ENCODE data around the gene TMEM40.
A peak's percentile ranks its signal among the peaks of the same experiment; 100 is the strongest.
"Not testable (repeated sequence)": the region's sequence is repeated elsewhere in the genome, so short reads cannot be mapped to it uniquely, and the experiment has no call there.

Gene TMEM40

DNA sequence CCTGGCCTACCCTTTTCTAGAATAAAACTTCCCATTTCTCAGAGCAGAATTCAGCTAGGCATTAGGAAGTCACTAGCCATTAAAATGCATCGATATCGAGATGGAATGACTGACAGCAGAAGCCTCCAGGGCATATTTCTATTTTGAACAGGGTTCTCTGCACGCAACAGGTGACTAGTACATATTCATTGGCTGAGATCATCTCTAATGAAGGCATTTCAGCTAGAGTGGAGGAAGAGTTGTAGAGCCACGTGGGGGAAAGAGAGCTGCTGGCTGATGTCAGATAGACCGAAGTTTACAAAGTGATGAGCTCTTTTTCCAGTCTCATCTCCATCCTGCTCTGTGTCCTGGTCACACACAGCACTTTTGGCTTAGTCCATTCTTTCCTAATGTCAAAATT is 7.5 kb downstream of the TMEM40 start:
- no peak for DNase-seq (ENCODE audit: low read depth, low spot score)

GRCh38 chr3:12750658-12751071 is 8.4 kb downstream of the TMEM40 start:
- DNase-seq (ENCODE audit: low read depth, low spot score): no peak

GRCh38 chr3:12750223-12750622 is 8.8 kb downstream of the TMEM40 start:
- no peak for DNase-seq (ENCODE audit: low read depth, low spot score)

- no peak for DNase-seq (ENCODE audit: low read depth, low spot score)
Measured at GRCh38 chr3:12748477-12748876, 10.6 kb downstream of the TMEM40 start.

DNA sequence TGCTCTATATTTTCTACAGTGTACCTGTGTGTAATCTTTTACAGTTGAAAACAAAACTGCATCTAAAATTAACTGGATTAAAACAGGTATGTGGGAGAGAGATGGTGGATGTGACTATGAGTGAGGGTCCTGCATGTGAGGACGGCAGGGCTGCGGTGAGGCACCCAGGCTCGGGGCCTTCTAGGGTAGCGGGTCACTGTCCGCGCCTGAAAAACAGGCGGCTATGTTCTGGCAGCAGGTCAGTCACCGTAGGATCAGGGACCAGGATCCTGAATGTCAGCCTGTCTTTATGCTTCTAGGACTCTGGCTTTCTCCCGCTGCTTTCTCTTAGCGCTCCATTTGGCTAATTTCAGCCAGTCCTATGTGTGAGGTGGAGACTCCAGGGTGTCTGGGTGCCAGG is 12.6 kb downstream of the TMEM40 start:
- DNase-seq (ENCODE audit: low read depth, low spot score): no peak

GRCh38 chr3:12744326-12744725 is 14.7 kb downstream of the TMEM40 start:
- no peak for DNase-seq (ENCODE audit: low read depth, low spot score)

DNA sequence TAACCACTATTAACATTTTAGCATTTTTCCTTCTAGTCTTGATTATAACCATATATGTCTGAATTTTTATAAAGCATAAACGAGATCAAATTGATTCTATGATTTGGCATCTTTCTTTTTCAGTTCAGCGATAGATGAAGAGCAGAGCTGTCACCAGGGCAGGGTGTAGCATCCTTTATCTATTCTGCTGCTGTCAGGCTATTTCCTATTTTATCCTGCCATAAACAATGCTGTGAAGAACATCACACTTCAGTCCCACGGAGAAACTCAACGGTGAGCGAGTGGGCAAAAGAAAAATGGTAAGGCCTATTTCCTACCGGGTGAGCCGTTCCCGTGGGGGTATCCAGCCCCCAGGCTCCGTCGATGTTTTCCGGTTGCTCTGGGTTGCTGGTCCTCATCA is 15.5 kb downstream of the TMEM40 start:
- DNase-seq (ENCODE audit: low read depth, low spot score): no peak

DNA sequence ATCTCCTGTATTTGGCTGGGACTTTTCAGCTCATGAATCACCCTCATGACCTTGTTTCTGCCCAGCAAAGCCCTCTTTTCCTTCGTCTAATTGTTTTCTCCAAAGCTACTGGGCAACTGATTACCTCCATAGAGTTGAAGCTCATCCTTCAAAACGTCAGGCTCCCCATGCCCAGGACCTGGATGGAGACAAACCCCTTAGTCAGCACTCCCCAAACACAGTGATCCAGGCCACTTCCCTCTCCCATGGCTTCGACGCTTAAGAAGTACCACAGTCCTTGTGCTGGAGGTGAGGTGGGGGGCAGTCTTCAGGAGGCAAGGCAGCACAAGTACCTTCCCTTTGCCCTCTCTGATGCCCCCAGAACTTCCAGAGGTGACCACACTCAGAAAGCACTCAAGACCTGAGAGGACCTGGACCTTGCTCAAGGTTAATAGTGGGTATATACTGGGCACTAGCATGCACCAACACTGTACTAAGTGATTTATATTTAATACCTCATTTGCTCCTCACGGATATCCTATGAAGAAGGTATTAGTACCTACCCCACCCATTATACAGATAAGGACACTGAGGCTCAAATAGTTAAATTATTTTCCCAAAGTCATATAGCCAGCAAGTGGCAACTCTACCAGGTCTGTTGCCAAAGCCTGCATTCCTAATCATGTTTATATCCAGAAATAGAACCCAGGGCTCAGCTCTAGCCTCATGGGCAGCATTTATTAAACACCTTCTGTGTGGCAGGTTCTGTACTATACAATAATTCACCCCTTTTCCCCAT is 16.5 kb downstream of the TMEM40 start:
- DNase-seq (ENCODE audit: low read depth, low spot score): no peak

DNA sequence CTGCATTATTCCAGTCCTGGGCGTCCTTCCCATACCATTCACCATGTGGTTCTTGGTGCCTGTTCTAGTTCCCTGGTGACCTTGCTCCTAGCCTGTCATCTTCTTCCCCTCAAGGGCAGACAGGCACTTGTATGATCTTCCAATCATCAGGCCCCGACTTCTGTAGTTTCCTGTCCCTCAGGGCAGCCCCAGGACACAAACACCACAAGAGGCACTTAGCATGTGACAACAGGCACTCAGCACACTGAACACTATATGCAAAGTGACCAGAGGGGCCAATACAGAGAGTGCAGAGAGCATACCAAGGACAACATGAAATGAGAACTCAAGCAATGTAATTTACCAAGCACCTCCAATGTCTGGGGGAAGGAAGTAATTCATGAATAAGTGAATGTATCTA is 17.9 kb downstream of the TMEM40 start:
- DNase-seq (ENCODE audit: low read depth, low spot score): no peak

DNA sequence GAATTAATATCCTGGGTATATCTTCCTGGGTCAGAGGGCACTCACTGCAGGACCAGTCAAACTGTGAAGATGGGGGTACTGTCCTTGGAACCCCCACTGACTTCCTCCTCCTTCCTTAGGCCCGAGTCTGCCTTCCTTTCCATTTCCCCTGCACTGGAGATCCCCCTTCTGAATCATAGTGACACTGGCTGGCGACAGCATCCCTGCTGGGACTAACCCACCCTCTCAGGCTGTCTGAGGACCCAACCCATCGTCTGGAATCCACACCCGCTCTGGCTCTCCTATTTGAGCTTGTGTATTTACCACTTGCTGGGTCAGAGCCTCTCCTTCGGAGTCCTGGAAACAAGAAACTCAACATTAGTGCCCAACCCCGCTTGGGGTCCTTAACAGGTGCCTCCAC is 21.2 kb downstream of the TMEM40 start:
- no peak for DNase-seq (ENCODE audit: low read depth, low spot score)

DNA sequence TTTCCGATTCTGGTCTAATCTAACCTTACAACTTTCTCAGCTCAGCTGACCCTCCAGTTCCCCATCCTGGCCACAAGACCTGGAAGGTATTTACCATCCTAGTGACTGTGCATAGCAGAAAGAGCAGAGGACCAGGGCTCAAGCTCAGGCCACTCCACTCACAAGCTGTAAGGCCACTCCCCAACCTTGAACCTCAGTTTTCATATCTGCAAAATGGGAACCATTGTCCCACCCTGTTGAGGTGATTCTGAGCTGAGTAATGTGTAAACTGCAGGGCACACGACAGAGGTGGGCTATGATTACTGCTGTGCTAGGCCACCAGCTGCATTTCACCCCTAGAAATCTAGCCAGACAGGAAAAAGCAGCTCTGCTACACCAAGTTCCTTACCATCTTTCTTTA is 21.7 kb downstream of the TMEM40 start:
- DNase-seq (ENCODE audit: low read depth, low spot score): no peak

DNA sequence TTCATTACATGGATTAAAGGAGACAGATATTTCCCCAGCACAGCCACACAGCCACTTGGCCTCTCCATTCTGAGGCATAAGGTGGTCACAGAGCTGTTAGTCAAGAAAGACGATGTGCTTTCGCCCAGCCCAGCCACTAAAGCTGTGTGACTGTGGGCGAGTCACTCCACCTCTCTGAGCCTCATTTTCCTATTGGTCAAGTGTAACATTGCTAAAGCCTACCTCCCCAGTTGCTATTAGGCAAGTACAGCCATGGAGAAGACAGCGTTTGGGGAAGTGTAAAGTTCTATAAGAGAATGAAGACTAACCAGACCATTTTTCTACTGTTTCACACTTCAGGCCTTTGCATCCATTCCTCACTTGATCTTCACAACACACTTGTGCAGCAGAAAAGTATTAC is 24.1 kb downstream of the TMEM40 start:
- DNase-seq (ENCODE audit: low read depth, low spot score): no peak

- no peak for DNase-seq (ENCODE audit: low read depth, low spot score)
Measured at GRCh38 chr3:12733566-12733965, 25.5 kb downstream of the TMEM40 start.

GRCh38 chr3:12730506-12731242 is 28.4 kb downstream of the TMEM40 start:
- DNase-seq (ENCODE audit: low read depth, low spot score): no peak

- no peak for DNase-seq (ENCODE audit: low read depth, low spot score)
Measured at GRCh38 chr3:12729051-12729651, 29.9 kb downstream of the TMEM40 start.

GRCh38 chr3:12727937-12728336 is 31.1 kb downstream of the TMEM40 start:
- DNase-seq (ENCODE audit: low read depth, low spot score): no peak

DNA sequence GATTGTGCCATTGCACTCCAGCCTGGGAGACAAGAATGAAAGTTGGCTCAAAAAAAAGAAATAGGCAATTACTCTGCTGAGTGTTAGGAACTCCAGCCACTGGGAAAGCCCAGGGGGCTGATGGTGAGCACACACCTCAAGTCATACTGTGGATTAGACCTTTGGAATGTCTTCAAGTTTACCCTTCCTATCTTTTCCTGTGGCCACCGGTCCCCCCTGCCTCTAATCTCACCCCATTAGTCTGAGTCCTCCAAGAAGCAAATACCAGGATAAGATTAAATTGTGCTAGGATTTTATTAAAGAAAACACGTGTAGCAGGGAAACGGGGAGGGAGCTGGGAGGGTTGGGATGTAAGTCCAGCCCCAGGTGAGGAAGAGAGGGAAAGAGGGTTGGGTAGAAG is 31.6 kb downstream of the TMEM40 start:
- DNase-seq (ENCODE audit: low read depth, low spot score): no peak

GRCh38 chr3:12725436-12725835 is 33.6 kb downstream of the TMEM40 start:
- DNase-seq (ENCODE audit: low read depth, low spot score): no peak

GRCh38 chr3:12724794-12725193 is 34.3 kb downstream of the TMEM40 start:
- DNase-seq (ENCODE audit: low read depth, low spot score): no peak

DNA sequence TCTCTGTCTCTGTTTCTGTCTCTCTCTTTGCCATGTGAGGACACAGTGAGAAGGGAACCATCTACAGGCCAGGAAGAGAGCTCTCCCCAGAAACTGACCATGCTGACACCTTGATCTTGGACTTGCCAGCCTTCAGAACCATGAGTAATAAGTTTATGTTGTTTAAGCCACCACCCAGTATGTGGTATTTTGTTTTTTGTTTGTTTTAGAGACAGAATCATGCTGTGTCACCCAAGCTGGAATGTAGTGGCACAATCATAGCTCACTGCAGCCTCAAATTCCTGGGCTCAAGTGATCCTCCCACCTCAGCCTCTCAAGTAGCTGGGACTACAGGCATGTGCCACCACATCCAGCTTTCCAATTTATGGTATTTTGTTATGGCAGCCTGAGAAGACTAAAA is 35.7 kb downstream of the TMEM40 start:
- not testable (repeated sequence) for DNase-seq (ENCODE audit: low read depth, low spot score)

GRCh38 chr3:12722226-12722625 is 36.8 kb downstream of the TMEM40 start:
- DNase-seq (ENCODE audit: low read depth, low spot score): no peak

DNA sequence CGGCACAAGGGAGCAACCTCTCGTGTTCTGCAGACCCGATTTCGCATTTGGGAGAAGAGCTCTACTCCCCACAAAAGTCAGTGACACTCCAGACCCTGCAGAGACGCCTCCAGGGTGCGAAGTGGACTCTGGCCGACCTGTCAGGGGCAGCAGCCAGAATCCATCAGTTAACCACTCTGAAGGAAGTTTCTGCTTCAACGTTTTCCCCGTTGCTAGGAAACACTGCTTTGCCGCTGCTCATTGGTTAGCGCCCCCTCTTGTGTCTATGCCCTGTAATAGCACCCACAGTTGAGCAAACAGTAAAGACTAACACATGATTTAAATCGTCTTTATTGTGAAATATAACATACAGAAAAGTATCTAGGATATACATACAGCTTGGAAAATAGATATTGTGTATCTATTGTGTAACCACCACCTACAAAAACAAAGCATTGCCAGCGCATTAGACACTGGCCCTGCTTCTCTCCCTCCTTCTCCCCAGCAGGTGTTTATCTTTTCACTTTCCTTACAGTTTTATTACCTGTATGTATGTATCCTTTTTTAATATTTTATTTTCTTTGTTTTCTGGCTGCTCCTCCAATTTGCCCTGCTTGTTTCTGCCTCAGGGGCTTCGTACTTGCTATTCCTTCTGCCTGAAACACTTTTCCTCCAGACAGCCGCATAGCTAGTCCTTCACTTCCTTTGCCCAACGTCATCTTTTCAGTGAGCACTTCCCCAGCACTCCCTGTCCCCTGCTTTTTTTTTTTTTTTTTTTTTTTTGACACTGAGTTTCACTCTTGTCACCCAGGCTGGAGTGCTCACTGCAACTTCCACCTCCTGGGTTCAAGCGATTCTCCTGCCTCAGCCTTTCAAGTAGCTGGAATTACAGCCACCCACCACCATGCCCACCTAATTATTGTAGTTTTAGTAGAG is 38.8 kb downstream of the TMEM40 start:
- peak; percentile 36 for DNase-seq (ENCODE audit: low read depth, low spot score)
